Measurements from ENCODE around the gene MED28. TPM values are rescaled to one million over a fixed set of nuclear protein-coding genes. Genes with fewer than 3 reads are reported as not detected.
A peak's percentile ranks its signal among the peaks of the same experiment; 100 is the strongest.
"Not testable (repeated sequence)": the region's sequence is repeated elsewhere in the genome, so short reads cannot be mapped to it uniquely, and the experiment has no call there.

MED28 gene
- total RNA-seq, result 10.0 and 13.0 TPM in 2 replicates

DNA sequence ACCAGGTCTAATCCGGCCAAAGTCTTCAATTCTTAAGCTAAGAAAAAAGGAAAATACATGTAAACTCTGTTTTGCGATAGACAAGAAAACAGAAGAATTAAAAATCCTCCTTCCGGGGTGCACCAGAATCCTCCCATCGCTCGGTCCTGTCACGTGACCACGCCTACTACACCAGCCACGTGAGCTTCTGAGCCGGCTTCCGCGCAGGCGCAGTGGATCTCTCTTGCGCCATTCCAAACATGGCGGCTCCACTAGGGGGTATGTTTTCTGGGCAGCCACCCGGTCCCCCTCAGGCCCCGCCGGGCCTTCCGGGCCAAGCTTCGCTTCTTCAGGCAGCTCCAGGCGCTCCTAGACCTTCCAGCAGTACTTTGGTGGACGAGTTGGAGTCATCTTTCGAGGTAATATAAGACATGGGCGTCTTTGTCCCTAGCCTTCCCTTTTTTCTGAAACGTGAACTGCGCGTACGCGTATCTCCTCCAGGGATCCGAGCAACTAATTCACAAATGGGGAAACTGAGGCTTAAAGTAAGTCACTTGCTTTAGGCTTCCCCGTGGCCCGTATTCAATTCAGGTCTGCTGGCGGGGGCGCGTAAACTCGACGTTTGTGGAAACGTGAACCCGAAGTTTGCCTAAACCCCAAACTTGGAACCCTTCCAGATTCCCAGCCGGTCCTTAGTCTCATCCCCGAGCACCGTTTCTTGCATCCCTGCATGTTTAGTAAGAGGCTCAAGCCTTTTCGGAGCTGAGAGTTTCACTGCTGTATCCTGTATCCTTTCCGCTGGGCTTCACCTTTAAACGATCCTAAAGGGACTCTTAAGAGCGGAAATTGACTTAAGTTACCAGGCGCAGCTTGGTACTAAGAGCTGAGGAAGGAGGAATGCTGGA is at the start of gene MED28:
Gene MED28, plus strand, starts transcription at position 226 of the 884 bp plus-strand sequence. Its CDS starts 14 bp downstream, at position 240.
- TF ChIP-seq, protein P1, sequence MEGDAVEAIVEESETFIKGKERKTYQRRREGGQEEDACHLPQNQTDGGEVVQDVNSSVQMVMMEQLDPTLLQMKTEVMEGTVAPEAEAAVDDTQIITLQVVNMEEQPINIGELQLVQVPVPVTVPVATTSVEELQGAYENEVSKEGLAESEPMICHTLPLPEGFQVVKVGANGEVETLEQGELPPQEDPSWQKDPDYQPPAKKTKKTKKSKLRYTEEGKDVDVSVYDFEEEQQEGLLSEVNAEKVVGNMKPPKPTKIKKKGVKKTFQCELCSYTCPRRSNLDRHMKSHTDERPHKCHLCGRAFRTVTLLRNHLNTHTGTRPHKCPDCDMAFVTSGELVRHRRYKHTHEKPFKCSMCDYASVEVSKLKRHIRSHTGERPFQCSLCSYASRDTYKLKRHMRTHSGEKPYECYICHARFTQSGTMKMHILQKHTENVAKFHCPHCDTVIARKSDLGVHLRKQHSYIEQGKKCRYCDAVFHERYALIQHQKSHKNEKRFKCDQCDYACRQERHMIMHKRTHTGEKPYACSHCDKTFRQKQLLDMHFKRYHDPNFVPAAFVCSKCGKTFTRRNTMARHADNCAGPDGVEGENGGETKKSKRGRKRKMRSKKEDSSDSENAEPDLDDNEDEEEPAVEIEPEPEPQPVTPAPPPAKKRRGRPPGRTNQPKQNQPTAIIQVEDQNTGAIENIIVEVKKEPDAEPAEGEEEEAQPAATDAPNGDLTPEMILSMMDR (IDR thresholded peaks at IDR 0.05; ENCODE audit: insufficient read depth, low read depth, low read length), result no peak
- peak within 1 kb of the TSS; percentile 97 for H3K4me3 ChIP-seq (ENCODE audit: low read depth, low read length)
- DNase-seq (ENCODE audit: low read depth), result peak; percentile 96

DNA sequence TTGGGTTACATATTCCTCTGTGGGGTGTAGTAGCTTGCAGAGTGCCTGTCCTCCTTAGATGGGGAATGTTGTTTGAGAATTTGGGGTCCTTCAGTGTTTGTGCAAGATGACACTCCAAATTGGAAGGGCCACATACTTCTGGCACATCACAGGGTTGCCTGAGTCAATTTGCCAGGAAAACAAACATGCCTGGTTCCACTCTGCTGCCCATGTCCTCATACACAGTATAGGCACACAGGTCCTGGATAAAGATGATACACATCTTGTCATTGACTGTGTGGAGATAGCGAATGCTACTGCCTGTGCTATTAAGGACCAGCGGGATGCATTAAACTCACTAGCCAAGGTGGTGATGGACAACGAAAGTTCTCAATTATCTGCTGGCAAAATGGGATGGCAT is 48.6 kb upstream of the MED28 start:
- TF ChIP-seq, protein P1 (IDR thresholded peaks at IDR 0.05; ENCODE audit: insufficient read depth, low read depth, low read length), result no peak
- DNase-seq (ENCODE audit: low read depth), result no peak
- no peak overlapping the region for H3K4me3 ChIP-seq (ENCODE audit: low read depth, low read length)

DNA sequence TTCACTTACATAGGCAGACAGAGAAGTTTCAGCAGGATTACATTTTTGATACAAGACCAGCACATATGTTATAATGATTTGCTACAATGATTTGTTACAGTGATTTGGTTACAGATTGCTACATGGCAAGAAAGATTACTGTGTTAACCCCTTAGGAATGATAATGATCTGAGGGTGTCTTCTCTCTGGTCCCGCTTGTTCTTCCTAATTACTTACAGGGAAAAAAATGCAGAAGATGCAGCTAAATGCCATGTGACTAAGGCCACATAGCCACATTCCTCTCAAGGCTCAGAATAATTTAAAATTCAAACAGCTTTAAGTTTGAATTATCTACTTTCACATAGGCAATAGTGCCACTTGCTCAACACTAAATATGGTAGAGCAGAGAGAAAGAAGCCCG is 47.2 kb upstream of the MED28 start:
- TF ChIP-seq, protein P1 (IDR thresholded peaks at IDR 0.05; ENCODE audit: insufficient read depth, low read depth, low read length), result no peak
- H3K4me3 ChIP-seq (ENCODE audit: low read depth, low read length), result no peak overlapping the region
- no peak for DNase-seq (ENCODE audit: low read depth)

- no peak for DNase-seq (ENCODE audit: low read depth)
- TF ChIP-seq, protein P1 (IDR thresholded peaks at IDR 0.05; ENCODE audit: insufficient read depth, low read depth, low read length), result no peak
These were observed 40.2 kb upstream of the MED28 start for GRCh38 chr4:17574206-17574605.

GRCh38 chr4:17575177-17575576 is 39.3 kb upstream of the MED28 start:
- DNase-seq (ENCODE audit: low read depth); H3K4me3 ChIP-seq (ENCODE audit: low read depth, low read length): not testable (repeated sequence)

More at GRCh38 chr4:17574206-17574605, 40.2 kb upstream of the MED28 start:
- H3K4me3 ChIP-seq (ENCODE audit: low read depth, low read length), result no peak overlapping the region

- TF ChIP-seq, protein P1 (IDR thresholded peaks at IDR 0.05; ENCODE audit: insufficient read depth, low read depth, low read length), result no peak
- peak; percentile 98 for DNase-seq (ENCODE audit: low read depth)
- H3K4me3 ChIP-seq (ENCODE audit: low read depth, low read length), result peak within 1 kb of the TSS; percentile 85
These were observed 37.3 kb upstream of the MED28 start, which contains the start of gene LAP3 for GRCh38 chr4:17576932-17577664. TSS of gene LAP3 (plus strand) at chr4:17577198. CDS start at chr4:17577466, 268 bp downstream.
